Left lung (tissue), 10 donors: ENCODE measurements around the gene VAMP2. TPM values are rescaled to one million over a fixed set of nuclear protein-coding genes. Genes with fewer than 3 reads are reported as not detected.

ENCODE experiments used
- ATAC-seq: fragments of 200-7000 bp; cut with Tn5 transposase; one replicate; pipeline ENCODE4 v1.9.1; 2020; ENCODE audit warnings: moderate library complexity
- DNase-seq, 4 donors: peaks; one replicate each; pipeline ENCODE4 v3.0.0-alpha.2; 2013 to 2020
- H3K27ac ChIP-seq, 2 donors: fragments of 200-600 bp; sonication (generic) in 1 of 2; one replicate each; pipeline versions ENCODE4 v1.5.0 to v1.8.0; 2020 to 2021
- H3K27me3 ChIP-seq, 2 donors: fragments of 200-600 bp; sonication (generic) in 1 of 2; one replicate each; pipeline versions ENCODE4 v1.5.0 to v1.8.0; 2020 to 2021
- H3K36me3 ChIP-seq, 2 donors: fragments of 200-600 bp; sonication (generic) in 1 of 2; one replicate each; pipeline versions ENCODE4 v1.5.0 to v1.8.0; 2020 to 2021
- H3K4me1 ChIP-seq, 2 donors: fragments of 200-600 bp; one replicate each; pipeline ENCODE4 v1.8.0; 2021
- H3K4me3 ChIP-seq, 2 donors: fragments of 200-600 bp; sonication (generic) in 1 of 2; one replicate each; pipeline versions ENCODE4 v1.5.0 to v1.8.0; 2020 to 2021; ENCODE audit warnings: mild to moderate bottlenecking in 1 of 2
- H3K9me3 ChIP-seq, 2 donors: fragments of 200-600 bp; sonication (generic) in 1 of 2; one replicate each; pipeline versions ENCODE4 v1.5.0 to v1.8.0; 2020 to 2021
- intact Hi-C, 2 donors: fragments of 100-400 bp; cut with DNase I; formaldehyde crosslinking; loops; one replicate each; pipeline versions ENCODE4 v1.11.2 to v1.14.2; 2022
- polyA plus RNA-seq, 6 donors: library from polyadenylated mRNA; unstranded; fragments of 120-200 nt; gene quantifications; one replicate each; pipeline ENCODE4 v1.2.1, GENCODE V29; 2013; ENCODE audit not compliant: insufficient read length in 6 of 6
- total RNA-seq, 2 donors: library from RNA; stranded (reverse); fragmentation: NEBNext Ultra II Directional; extraction: Animal tissue kit (Norgen Biotek cat#: 25700); gene quantifications; one replicate each; pipeline ENCODE4 v1.2.1, GENCODE V29; 2021
- TF ChIP-seq, protein P1 (sequence below), 2 donors: fragments of 200-600 bp; sonication (generic) in 1 of 2; IDR thresholded peaks; one replicate each; pipeline versions ENCODE4 v1.5.0 to v1.8.0; 2021; ENCODE audit warnings: antibody characterized with exemption in 2 of 2
- donor health status: DM: no; HTN: yes; CAD: no.
- donor health status: DM: no; HTN: no; CAD: no.

Gene VAMP2
- total and polyA plus RNA-seq, 8 donors, result 48.3 to 108 (median 99.8) TPM

DNA sequence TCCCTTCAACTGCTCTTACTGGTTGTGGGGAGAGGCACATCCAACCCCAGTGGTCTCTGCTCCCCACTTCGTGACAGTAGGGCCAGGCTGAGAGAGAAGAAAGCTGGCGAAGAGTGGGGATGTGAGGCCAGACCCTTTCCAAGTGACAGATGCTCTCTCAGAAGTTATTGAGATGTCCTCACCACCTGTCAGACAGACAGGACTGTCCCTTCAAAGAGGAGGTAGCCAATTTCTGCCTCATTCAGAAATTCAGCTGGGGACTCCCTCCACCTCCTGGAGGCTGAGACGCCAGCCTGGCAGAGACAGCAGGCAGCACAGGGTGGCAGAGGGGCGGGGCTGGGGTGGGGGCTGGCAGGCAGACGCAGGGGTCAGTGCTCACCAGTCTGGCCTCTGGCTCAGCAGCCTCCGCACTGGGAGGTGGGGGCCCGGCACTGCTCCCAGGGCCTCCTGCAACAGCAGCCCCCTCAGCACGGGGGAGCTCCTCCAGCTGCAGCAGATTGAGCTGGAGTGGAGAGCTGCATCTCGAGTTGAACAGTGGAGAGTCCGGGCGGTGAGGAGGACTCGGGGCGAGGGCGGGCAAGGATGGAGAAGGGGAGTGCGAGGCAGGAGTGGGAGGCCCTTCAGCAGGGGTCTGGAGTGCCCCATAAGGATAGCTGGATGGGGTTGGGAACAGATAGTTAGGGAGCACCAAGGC, 19.7 kb downstream of the VAMP2 start:
- peaks cover 14 to 89% of the 10 kb centered on the region in 2 donors for H3K36me3 ChIP-seq
- intact Hi-C loops, result no loop called here
- DNase-seq (peak in 2 of 4 donors; percentile 6 to 51), ATAC-seq (no peak)
- H3K27ac ChIP-seq, result no peak overlapping the region
- H3K27me3 ChIP-seq, result no peaks in the 10 kb centered on the region
- H3K9me3 ChIP-seq, result no peaks in the 10 kb centered on the region
- peaks cover 4 to 32% of the 10 kb centered on the region in 2 donors for H3K4me1 ChIP-seq
- H3K4me3 ChIP-seq, result no peak overlapping the region
- TF ChIP-seq, protein P1, sequence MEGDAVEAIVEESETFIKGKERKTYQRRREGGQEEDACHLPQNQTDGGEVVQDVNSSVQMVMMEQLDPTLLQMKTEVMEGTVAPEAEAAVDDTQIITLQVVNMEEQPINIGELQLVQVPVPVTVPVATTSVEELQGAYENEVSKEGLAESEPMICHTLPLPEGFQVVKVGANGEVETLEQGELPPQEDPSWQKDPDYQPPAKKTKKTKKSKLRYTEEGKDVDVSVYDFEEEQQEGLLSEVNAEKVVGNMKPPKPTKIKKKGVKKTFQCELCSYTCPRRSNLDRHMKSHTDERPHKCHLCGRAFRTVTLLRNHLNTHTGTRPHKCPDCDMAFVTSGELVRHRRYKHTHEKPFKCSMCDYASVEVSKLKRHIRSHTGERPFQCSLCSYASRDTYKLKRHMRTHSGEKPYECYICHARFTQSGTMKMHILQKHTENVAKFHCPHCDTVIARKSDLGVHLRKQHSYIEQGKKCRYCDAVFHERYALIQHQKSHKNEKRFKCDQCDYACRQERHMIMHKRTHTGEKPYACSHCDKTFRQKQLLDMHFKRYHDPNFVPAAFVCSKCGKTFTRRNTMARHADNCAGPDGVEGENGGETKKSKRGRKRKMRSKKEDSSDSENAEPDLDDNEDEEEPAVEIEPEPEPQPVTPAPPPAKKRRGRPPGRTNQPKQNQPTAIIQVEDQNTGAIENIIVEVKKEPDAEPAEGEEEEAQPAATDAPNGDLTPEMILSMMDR (IDR thresholded peaks at IDR 0.05), result no peak

DNA sequence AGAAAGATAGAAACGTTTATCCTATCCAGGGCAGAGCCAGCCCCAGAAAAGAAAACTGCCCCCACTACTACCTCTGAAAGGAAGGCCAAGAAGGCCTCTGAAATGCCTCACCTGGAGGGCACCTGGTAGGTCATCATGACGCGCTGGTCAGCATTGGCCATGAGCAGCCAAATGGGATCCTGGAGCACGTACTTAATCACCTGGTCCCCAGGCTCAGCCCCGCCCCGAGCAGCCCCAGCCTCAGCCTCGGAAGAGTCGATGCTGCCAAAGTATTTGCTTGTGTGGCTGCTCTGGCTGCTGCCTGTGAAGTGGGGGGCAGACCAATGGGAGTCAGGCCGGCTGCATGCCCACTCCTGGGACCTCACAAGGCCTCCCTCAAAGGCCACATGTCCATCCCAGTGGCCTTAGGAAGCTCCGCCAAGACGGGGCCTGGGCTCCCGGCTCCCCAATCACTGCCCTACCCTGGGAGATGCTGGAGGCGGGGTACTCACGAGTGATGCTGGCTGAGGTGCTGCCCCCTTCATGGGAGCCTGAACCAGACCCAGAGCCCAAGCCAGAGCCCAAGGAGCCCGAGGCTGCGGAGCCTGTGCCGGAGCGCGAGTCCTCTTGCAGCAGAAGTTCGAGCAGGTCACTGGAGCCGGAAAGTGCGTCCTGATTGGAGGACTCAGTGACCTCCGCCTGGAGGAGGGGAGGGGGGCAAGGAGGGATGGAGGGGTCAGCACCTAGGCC, 20.4 kb downstream of the VAMP2 start:
- DNase-seq (peak in 2 of 4 donors; percentile 10 to 61), ATAC-seq (no peak)
- H3K27ac ChIP-seq, result no peak overlapping the region
- TF ChIP-seq, protein P1 (IDR thresholded peaks at IDR 0.05), result no peak
- H3K9me3 ChIP-seq, result no peaks in the 10 kb centered on the region
- intact Hi-C loops, result no loop called here
- H3K36me3 ChIP-seq, result peaks cover 14 to 82% of the 10 kb centered on the region in 2 donors
- peaks cover 6 to 29% of the 10 kb centered on the region in 2 donors for H3K4me1 ChIP-seq
- H3K4me3 ChIP-seq, result no peak overlapping the region
- no peaks in the 10 kb centered on the region for H3K27me3 ChIP-seq

DNA sequence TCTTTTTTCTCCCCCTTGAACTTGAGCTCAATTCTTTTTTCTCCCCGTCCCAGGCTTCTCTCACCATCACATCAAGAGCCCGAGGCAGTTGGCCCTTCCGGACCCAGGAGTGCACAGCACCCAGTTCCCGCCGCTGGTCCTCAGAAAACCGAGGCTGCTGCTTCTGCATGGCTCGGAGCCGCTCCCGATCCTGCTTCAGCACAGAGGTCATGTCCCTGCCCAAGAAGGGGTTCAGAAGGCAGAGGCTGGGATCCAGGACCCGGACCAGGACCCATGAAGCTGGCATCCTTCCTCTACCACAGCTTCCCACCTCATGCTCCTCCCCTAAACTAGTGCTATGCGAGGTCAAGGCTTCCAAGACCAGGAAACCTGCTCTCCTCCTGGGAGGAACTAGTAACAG, 21.0 kb downstream of the VAMP2 start:
- Histone ChIP-seq H3K4me3 (no peak overlapping the region), H3K4me1 (peaks cover 6 to 29% of the 10 kb centered on the region in 2 donors), H3K9me3 (no peaks in the 10 kb centered on the region), H3K36me3 (peaks cover 14 to 76% of the 10 kb centered on the region in 2 donors), H3K27ac (no peak overlapping the region), H3K27me3 (no peaks in the 10 kb centered on the region)
- TF ChIP-seq, protein P1 (IDR thresholded peaks at IDR 0.05), result no peak
- intact Hi-C loops, result no loop called here
- peak in 1 of 4 donors; percentile 41 for DNase-seq
- no peak for ATAC-seq

DNA sequence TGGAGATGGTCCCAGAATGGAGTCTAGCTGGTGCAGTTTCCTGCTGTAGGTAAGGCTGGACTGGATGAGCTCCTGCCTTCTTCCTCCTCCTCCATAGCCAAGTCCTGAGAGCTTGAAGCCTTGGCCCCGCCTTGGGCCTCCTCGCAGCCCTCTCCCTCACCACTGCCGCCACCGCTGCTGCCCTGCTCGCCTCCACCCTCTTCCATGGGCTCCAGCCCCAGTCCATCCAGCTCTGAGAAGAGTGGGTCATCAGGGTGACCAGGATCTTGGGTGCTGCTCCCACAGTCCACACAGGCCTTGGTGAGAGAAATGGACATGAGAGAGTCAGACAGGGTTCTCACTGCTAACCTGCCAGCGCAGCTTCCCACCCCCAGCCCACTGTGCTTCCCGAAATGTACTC, 21.7 kb downstream of the VAMP2 start:
- TF ChIP-seq, protein P1 (IDR thresholded peaks at IDR 0.05), result no peak
- intact Hi-C loops, result no loop called here
- no peak overlapping the region for H3K27ac ChIP-seq
- no peak overlapping the region for H3K4me3 ChIP-seq
- peaks cover 10 to 69% of the 10 kb centered on the region in 2 donors for H3K36me3 ChIP-seq
- ATAC-seq (no peak), DNase-seq (peak in 1 of 4 donors; percentile 53)
- peaks cover 6 to 29% of the 10 kb centered on the region in 2 donors for H3K4me1 ChIP-seq
- no peaks in the 10 kb centered on the region for H3K9me3 ChIP-seq
- H3K27me3 ChIP-seq, result no peaks in the 10 kb centered on the region
